CD4-positive, alpha-beta T cell treated with Interleukin-2 at 100 ng/mL for 4 hours (primary cell): ENCODE measurements around the gene PLA2G2C.

ENCODE experiments used
- DNase-seq: peaks from one replicate; pipeline ENCODE4 v3.0.0-alpha.2; 2020; ENCODE audit warnings: low spot score

The PLA2G2C gene

GRCh38 chr1:20207546-20207945, 21.2 kb upstream of the PLA2G2C start:
- DNase-seq: no peak

- DNase-seq: no peak
Observed at GRCh38 chr1:20202166-20202565, 15.8 kb upstream of the PLA2G2C start.

DNA sequence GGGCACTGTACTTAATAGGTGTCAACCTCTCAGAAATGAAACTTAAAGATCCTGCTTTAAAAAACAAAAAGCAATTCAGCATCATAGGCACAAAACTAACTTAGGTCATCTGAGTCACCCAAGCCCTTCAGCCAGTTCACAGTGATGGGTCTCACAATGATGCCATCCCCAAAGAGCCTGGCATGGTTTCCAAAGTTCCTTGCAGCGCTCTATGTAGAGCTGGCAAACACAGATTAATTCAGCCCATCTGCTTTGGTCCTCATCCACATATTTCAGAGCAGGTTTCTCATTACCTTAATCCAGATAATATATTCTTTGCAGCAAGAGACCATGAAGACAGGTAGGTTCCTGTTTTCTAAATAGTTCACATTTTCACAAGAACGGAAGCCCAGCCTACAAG, 14.6 kb upstream of the PLA2G2C start:
- no peak for DNase-seq

DNA sequence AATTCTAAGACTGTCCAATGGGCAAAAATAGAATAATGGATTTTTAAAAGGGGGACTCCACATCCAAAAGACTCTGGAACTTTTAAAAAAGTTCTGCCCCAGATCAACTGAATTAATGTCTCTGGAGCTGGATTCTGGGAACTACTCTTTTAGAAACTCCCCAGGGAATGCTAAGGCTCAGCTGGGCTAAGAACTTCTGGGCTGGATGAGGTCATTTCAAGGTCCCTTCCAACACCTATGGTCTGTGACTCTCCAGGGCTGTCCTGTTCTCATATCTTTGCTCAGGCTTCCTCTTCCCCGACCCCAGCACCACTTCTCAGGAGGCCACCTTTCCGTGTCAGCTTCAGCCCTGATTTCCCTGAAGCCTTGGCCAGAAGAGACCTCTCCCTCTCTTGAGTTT, 13.5 kb upstream of the PLA2G2C start:
- no peak for DNase-seq

DNA sequence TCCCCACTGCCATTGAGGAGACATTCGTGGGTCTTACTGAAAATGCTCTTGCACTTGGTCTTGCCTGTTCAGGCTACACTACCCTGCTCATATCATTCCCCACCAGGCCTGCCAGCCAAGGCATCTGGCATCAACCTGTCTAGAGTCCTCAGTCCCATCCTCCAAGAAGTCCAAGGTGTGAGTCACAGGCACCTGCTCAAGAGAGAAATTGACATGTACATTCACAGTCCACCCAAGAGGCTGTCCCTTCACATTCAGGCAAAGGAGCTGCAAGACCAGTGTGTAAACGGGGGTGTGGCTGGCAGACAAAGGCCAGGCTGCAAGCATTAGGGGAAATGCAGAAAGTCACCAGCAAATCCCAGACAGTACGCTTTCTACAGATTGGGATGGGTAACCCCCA, 13.1 kb upstream of the PLA2G2C start:
- no peak for DNase-seq

DNA sequence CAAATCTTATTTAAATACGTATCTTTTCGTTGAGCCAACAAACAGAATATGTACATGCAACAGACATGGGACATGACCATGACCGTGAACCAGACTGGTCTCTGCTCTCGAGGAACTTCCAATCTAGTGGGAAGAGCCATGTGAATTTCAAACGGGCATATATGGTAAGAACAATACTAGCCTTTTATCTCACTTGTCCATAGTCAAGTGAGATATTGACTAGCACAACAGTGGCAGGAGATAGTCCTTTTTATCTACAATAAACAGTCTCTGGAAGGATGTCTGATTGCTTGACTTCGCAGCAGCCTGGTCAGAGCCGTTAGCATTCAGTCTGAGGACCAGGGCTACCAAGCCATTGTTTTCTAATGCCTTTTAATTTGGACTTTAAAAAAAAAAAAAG, 12.6 kb upstream of the PLA2G2C start:
- DNase-seq: no peak

DNA sequence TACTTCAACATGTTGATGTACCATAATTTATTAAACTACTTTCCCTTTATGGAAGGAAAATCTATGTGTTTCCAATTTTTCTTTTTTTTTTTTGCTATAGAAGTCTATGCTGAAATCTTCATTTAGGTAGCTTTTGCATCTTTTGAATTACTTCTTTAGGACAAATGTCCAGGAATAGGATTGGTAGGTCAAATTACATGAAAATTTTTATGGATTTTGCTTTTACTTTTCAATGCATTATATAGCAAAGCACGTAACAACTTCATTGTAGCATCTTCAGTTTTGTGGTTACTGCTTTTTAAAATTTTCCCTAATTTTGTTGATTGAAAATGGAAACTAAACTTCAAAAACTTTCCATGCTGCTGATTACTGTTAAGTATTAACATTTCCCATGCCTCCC, 12.0 kb upstream of the PLA2G2C start:
- no peak for DNase-seq

GRCh38 chr1:20197329-20197791, 11.0 kb upstream of the PLA2G2C start:
- DNase-seq: no peak

GRCh38 chr1:20195462-20195780, 9.1 kb upstream of the PLA2G2C start:
- no peak for DNase-seq

DNA sequence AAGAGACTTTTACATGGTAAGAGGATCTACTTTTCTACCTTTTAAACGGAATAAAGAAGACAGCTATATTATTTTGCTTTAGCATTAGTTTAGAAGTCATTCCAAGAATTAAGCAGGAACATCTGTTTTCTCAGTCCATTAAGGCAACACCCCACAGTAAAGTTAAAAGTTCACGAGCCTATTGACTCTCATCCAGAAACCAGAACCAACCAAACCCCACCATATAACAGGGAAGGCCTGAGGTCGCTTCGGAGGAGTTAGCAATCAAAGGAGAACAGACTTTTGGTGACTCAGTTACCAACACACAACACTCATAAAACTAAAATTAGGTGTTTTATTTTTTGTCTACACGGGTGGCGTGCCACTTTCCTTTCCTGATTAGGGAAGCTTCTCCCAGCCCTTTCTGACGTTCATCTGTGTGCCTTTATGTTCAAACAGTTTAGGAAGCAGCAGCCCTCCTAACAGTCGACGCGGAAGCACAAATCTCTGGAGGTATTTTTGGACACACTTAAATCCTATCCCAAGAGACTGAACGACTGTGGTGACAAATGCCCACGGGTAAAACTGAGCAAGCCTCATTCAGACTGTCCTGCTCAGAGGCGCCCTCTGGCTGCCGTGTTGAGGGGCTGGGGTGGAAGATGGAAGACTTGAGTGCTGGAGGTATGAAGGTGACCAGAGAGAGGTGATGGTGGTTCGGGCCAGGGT, 8.6 kb upstream of the PLA2G2C start:
- peak; percentile 72 for DNase-seq

DNA sequence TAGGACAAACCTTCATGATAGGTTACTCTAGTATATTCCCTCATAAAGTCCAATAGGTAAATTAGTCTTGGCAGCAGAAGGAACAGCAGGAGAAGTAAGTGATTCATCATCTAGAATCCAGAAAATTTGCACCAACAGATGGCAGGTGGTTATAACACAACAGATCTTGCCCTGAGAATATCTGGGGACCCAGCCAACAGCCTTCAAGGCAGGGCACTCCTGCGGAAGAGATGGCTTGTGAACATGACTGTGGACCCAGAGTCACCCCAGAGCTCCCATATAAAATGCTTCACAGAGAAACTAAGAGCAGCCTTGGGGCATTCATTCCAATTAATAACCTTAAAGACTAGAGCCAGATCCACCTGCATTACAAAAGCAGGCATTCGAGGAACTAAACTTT, 7.9 kb upstream of the PLA2G2C start:
- no peak for DNase-seq

GRCh38 chr1:20192871-20193411, 6.6 kb upstream of the PLA2G2C start:
- DNase-seq: no peak

GRCh38 chr1:20192364-20192763, 6.0 kb upstream of the PLA2G2C start:
- DNase-seq: no peak

DNA sequence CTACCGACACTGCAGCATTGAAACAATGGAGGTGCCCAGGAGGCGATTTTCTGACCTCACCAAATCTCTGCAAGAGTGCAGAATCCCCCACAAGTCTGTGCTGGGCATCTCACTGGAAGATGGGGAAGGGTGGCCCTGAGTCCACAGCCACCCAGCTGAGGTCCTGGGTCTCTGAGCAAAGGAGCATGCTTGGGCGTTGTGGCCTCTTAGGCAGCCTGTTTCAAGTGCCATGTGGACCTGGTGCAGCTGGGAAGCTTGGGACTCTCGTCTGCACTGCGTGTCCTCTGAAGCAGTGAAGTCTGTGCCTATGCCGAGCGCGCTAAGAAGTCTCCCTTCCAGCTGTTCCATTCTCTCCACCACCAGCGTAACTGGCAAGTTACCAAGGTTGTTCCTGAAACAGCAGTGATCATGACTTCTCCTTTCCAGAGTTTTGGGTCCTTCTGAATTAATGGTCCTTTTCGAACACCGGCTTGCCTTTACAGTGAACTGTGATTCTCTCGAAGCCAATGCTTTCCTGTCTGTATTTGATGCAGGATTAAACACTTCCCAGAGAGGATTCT, 5.0 kb upstream of the PLA2G2C start:
- no peak for DNase-seq

GRCh38 chr1:20190256-20191160, 4.2 kb upstream of the PLA2G2C start:
- DNase-seq: no peak

- DNase-seq: no peak
Observed at GRCh38 chr1:20189664-20190063, 3.3 kb upstream of the PLA2G2C start.

DNA sequence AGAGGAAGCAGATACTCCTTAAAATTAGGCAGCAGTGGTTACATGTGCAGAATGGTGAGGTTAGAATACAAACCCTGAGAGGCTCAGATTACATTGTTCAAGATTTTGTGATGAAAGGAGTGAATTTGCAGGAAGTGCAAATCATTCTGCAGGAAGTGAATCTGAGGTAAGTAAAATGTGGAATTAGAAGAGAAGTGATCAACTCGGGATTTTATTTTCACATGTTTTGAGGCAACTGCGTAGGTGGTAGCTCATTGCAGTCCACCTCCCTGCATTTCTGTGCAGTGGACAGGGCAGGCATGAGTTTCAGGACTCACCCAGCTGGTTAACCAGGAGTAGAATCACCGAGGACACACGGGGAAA, 2.1 kb upstream of the PLA2G2C start:
- no peak for DNase-seq

DNA sequence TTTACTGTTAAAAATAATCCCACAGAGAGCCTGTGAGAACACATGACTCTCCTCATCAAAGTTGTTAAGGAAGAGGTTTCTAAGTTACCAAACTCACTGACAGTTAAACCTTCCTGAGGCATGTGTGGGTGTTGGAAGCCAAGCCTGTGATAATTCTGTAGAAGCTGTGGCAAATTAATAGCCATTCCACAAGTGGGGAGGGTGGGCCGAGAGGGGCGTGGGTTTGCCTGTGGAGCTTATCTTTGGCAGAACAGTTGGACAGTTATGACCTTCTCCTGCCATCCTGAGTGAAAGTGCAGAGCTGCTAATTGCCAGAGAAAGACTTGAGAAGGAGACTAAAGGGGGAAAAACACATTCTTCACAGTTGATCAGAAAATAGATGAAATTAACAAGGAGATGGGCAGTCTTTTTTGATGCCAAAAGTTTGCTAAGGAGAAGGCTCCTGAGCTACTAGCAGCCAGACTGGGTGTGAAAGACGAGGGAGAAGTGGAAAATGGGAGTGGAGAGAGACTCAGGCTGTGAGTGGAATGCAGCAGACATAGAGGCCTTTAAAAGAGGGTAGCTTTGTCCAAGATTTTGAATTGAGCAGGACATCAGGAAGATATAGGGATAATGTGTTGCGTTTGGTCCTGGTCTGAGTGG, 1.6 kb upstream of the PLA2G2C start:
- no peak for DNase-seq

DNA sequence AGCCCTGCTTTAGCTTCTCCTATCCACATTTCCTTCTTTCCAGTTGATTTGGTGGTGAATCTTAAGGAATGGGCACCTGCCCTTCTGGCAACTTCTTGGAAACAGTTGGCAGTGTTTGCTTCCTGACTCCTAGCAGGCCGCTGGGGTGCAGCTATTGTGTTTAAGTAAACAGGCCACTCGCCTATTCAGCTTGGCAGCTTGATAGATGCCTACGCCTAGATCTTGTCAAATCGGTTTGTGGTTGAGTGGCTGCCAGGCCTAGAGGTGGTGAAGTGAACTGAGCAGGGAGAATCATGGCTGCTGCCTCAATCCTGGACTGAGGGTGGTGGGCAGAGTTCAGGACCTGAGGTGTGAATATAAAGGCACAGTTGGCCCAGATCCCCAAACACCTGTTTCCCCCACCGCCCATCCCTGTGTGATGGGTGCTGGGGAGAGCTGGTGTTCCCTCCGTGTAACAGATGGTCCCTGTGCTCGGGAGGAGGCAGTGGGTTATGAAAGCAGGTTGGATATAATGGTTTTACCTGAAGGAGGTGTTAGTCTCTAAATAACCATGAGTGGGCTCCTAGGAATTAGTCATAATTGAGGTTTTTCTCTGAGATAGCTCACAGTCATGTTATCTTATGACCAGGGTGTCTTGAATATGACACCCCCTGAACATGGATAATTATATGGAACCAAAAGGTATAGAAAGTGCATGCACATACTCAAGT, 940 bp upstream of the PLA2G2C start:
- peak; percentile 35 for DNase-seq

DNA sequence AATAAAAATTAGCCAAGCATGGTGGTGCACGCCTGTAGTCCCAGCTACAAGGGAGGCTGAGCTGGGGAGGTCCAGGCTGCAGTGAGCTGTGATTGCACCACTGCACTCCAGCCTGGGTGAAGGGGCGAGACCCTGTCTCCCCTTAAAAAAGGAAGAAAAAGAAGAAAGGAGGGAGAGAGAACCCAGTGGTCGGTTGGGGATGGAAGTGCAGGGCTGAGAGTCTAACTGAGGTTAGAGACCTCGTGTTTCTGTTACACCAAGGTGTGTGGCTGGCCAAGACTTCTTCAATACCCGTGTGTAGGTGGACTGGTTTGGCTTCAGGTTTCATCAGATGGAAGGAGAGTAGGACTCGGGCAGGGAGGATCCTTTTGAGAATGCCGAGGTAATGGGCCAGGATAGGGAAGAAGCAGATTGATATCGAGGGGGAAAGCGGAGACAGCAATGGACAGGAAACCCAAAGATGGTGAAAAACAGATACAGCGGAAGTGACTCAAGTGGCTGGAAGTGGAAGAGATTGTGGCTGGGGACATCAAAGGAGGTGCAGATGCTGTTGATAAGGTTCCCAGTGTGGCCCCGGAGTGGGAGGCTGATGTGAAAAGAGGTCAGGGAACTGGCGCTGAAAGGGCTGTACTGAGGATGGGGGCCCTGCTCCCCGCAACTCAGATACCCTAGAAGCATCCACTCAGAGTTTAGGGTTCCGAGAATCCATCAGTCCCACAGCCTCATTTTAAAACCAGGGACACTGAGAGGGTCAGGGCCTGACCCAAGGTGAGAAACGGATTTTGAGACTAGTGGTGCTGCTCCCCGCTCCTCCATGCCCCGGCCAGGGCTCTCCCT, 1.1 kb downstream of the PLA2G2C start:
- peak; percentile 66 for DNase-seq

DNA sequence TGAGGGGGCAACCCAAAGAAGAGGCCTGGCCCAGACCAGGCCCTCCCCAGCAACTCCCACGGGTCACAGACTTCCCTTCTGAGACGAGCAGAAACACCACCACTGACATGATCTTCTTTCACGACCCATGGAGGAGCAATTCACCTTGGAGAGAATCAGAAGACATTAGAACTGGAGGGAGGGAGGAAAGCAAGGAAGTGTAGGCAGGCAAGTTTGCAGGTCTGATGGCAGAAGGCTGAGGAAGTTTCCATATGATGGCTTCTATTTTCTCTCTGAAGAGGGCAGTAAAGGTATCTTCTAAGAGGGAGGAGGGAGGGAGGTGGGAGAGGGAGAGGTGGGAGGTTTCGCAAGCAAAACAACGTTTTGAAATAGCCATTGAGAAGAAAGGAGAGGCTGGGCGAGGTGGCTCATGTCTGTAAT, 1.8 kb downstream of the PLA2G2C start:
- DNase-seq: no peak
